Measurements from ENCODE around the gene TYROBP. TPM values are rescaled to one million over a fixed set of nuclear protein-coding genes. Genes with fewer than 3 reads are reported as not detected.

The TYROBP gene
- total and polyA plus RNA-seq, 8 donors, result 12.3 to 407 (median 14.1) TPM

DNA sequence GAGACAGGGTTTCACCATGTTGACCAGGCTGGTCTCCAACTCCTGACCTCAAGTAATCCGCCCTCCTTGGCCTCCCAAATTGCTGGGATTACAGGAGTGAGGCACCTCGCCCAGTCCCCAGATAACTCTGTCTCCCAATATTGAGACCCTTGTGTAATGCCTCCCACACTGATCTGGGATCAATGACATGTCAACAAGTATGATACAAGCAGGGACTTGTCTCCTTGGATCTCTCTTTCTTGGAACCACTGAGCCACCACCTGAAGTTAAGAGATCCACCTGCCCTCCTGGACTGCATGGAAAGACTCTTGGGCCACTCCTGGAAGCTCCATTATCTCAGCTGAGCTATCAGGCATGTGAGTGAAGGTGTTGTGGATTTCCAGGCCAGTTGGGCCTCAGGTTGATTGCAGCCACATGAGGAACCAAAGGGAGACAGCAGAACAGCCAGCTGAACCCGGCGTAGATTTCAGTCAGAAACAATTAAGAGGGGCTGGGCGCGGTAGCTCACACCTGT, 22.8 kb downstream of the TYROBP start:
- ATAC-seq, result no peak
- Histone ChIP-seq H3K36me3 (peaks cover 0 to 44% of the 10 kb centered on the region in 2 donors), H3K27me3 (no peaks in the 10 kb centered on the region), H3K9me3 (no peaks in the 10 kb centered on the region), H3K4me1 (no peaks in the 10 kb centered on the region), H3K4me3 (no peak overlapping the region), H3K27ac (no peak overlapping the region)
- intact Hi-C loops (cut with DNase I), result no loop called here
- TF ChIP-seq, protein P1, sequence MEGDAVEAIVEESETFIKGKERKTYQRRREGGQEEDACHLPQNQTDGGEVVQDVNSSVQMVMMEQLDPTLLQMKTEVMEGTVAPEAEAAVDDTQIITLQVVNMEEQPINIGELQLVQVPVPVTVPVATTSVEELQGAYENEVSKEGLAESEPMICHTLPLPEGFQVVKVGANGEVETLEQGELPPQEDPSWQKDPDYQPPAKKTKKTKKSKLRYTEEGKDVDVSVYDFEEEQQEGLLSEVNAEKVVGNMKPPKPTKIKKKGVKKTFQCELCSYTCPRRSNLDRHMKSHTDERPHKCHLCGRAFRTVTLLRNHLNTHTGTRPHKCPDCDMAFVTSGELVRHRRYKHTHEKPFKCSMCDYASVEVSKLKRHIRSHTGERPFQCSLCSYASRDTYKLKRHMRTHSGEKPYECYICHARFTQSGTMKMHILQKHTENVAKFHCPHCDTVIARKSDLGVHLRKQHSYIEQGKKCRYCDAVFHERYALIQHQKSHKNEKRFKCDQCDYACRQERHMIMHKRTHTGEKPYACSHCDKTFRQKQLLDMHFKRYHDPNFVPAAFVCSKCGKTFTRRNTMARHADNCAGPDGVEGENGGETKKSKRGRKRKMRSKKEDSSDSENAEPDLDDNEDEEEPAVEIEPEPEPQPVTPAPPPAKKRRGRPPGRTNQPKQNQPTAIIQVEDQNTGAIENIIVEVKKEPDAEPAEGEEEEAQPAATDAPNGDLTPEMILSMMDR (IDR thresholded peaks at IDR 0.05), result no peak
- no peak for DNase-seq

DNA sequence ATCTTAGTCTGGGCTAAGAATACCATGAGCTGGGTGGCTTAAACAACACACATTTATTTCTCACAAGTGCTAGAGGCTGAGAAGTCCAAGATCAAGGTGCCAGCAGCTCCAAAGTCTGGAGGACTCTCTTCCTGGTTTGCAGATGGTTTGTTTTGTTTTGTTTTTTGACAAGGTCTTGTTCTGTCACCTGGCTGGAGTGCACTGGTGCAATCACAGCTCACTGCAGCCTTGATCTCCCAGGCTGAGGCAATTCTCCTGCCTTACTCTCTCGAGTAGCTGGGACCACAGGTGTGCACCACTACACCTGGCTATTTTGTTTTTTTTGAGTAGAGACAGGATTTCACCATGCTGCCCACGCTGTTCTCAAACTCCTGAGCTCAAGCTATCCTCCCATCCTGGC, 24.2 kb downstream of the TYROBP start:
- H3K27me3 ChIP-seq, result peaks cover 0 to 11% of the 10 kb centered on the region in 2 donors

DNA sequence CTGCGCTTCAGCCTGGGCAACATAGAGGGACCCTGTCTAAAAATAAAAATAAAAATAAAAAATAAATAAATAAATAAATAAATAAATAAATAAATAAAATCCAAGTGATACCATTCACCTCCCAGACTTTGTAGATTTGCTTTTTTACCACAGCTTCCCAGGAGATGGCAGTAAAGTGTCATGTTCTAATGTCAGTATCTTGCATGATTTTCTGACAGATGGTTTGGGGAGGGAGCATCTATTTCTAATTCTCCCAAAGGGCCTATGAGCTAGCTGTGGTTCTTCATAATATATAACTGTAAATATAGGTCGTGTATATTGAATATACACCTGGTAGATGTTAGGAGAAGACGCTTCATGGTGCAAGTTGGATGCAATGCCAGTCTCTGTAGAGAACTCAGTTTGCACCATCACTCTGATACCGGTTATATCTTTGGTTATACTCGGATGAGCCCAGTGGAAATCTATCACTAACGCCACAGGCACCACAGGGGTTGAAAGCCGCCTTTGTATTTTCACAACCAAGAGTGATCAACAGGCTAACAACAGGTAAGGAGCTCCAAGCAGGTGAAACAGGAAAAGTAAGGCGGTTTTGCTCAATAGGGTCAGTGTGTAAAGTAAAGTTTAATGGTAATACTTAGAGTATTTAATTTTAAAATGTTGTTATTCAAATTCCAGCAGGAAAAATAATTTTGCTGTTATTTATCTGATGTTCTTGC, 25.8 kb downstream of the TYROBP start:
- H3K4me3 ChIP-seq, result no peak overlapping the region
- H3K9me3 ChIP-seq, result no peaks in the 10 kb centered on the region
- intact Hi-C loops (cut with DNase I), result no loop called here
- H3K4me1 ChIP-seq, result peaks cover 0 to 5% of the 10 kb centered on the region in 2 donors
- no peak overlapping the region for H3K27ac ChIP-seq
- ATAC-seq (peak; percentile 66), DNase-seq (peak in 1 of 4 donors; percentile 81)
- TF ChIP-seq, protein P1 (IDR thresholded peaks at IDR 0.05), result peak; percentile 38 to 68
- H3K36me3 ChIP-seq, result peaks cover 0 to 14% of the 10 kb centered on the region in 2 donors
- H3K27me3 ChIP-seq, result peaks cover 0 to 26% of the 10 kb centered on the region in 2 donors

More for the DNA sequence above, 24.2 kb downstream of the TYROBP start:
- TF ChIP-seq, protein P1 (IDR thresholded peaks at IDR 0.05), result no peak
- Histone ChIP-seq H3K36me3 (peaks cover 0 to 30% of the 10 kb centered on the region in 2 donors), H3K9me3 (no peaks in the 10 kb centered on the region), H3K27ac (no peak overlapping the region), H3K4me3 (no peak overlapping the region), H3K4me1 (peaks cover 0 to 5% of the 10 kb centered on the region in 2 donors)
- intact Hi-C loops (cut with DNase I), result no loop called here
- DNase-seq, result no peak
- ATAC-seq, result no peak

DNA sequence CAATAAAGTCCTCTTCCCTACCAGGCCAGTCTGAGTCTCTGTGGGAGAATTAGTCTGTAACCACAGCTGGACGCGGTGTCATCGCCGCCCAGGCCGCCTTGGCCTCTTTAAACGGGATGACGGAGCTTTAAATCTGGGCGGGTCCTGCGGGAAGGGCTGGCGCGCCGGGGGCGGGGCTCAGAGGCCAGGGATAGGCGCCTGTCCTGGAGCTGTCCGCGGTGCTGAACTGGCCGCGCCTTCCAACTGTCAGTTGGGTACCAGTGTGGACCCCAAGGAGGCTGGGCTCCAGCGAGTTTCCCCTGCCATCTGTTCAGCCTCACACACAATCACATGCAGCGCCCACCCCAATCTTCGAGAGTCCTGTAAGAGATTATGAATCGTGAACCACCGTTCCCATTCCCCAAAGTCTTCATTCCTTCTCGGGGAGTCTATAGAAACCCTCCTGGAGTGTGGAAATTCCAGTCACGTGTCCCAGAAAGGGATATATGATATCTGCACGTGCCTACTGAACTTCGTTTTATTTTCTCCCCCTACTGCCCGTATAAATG, 28.3 kb downstream of the TYROBP start:
- DNase-seq (peak; percentile 70 to 96 (median 90)), ATAC-seq (peak; percentile 99)
- Histone ChIP-seq H3K4me1 (peaks cover 0 to 5% of the 10 kb centered on the region in 2 donors), H3K36me3 (no peaks in the 10 kb centered on the region), H3K27me3 (peaks cover 0 to 26% of the 10 kb centered on the region in 2 donors), H3K4me3 (no peak overlapping the region), H3K9me3 (no peaks in the 10 kb centered on the region), H3K27ac (no peak overlapping the region)
- intact Hi-C loops (cut with DNase I), result loop anchor here in 1 of 2 donors (5.0 kb wide), 1 partner anchor 52 kb away; no protein-coding TSS in a partner anchor
- TF ChIP-seq, protein P1 (IDR thresholded peaks at IDR 0.05), result no peak

DNA sequence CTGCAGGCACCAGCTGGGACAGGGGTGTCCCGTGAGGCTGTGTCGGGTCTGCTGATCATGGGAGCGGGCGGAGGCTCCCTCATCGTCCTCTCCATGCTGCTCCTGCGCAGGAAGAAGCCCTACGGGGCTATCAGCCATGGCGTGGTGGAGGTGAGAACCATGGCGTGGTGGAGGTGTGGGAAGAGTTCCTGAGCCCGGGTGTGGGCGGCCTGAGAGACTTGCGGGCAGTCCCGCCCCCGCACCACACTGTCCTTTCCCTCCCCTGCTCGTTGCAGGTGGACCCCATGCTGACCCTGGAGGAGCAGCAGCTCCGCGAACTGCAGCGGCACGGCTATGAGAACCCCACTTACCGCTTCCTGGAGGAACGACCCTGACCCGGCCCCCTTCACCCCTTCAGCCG, 29.0 kb downstream of the TYROBP start:
- no peak for ATAC-seq
- intact Hi-C loops (cut with DNase I), result loop anchor here in 1 of 2 donors (5.0 kb wide), 1 partner anchor 53 kb away; no protein-coding TSS in a partner anchor
- H3K27ac ChIP-seq, result no peak overlapping the region
- TF ChIP-seq, protein P1 (IDR thresholded peaks at IDR 0.05), result no peak
- DNase-seq, result no peak
- no peaks in the 10 kb centered on the region for H3K36me3 ChIP-seq
- peaks cover 0 to 5% of the 10 kb centered on the region in 2 donors for H3K4me1 ChIP-seq
- no peak overlapping the region for H3K4me3 ChIP-seq
- no peaks in the 10 kb centered on the region for H3K9me3 ChIP-seq
- peaks cover 0 to 26% of the 10 kb centered on the region in 2 donors for H3K27me3 ChIP-seq
